GM12892 (cell line): Measurements from ENCODE around the gene SULT2A1.
"Not testable (repeated sequence)": the region's sequence is repeated elsewhere in the genome, so short reads cannot be mapped to it uniquely, and the experiment has no call there.

Experiments used
- POLR2AphosphoS5 ChIP-seq: IDR thresholded peaks from 2 replicates; pipeline ENCODE4 v1.6.1; 2011; ENCODE audit warnings: low read depth, low read length, control low read depth
- TAF1 ChIP-seq: IDR thresholded peaks from 2 replicates; pipeline ENCODE4 v1.6.1; 2011; ENCODE audit warnings: low read depth, mild to moderate bottlenecking, control low read depth, low read length, borderline replicate concordance

DNA sequence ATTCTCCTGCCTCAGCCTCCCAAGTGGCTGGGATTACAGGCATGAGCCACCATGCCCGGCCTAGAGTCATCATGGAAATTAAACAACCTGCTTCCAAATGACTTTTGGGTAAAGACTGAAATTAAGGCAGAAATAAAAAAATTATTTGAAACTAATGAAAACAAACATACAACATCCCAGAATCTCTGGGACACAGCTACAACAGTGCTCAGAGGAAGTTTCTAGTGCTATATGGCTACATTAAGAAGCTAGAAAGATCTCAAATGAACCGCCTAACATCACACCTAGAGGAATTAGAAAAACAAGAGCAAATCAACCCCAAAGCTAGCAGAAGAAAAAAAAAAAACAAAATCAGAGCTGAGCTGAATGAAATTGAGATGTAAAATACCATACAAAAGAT, 24.1 kb upstream of the SULT2A1 start:
- TF ChIP-seq POLR2AphosphoS5, TAF1: not testable (repeated sequence)
